GM18868 (cell line): ENCODE measurements around the gene RPL13.

Experiments
- ATAC-seq: cut with Tn5 transposase; IDR thresholded peaks from one replicate; pipeline ENCODE4 v1.9.1; 2021; ENCODE audit warnings: mild to moderate bottlenecking, moderate library complexity; ENCODE audit not compliant: unreplicated experiment

The RPL13 gene

DNA sequence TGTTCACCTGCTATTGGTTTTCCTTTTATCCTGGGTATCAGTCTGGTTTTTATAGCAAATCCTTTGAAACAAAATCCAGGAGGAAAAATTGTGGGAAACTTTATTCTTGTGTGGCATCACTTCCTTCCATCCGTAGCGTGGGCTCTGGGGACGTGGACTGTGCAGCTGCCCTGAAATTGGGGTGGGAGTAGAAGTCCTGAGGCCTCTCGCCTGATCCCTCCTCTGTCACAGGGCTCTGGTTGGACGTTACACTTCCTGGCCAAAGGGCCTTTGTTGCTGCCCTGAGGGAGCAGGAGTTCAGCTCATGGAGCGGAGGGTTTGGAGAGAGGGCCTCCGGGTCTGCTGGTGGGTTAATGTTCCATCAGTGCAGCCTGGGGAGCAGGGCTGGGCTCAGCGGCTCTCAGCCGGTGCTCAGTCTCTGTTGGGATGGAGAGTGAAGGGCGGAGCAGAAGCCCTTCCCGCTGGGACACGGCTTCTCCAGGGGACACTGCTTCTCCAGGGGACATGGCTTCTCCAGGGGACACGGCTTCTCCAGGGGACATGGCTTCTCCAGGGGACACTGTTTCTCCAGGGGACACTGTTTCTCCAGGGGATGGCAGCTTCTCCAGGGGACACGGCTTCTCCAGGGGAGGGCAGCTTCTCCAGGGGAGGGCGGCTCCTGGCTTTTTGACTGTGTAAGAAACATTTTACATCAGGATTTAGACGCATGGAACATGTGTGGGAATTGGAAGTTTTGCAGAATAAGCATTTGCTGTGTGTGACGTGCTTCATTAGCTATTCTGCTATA lies 15.2 kb upstream of the RPL13 start:
- ATAC-seq: no peak

DNA sequence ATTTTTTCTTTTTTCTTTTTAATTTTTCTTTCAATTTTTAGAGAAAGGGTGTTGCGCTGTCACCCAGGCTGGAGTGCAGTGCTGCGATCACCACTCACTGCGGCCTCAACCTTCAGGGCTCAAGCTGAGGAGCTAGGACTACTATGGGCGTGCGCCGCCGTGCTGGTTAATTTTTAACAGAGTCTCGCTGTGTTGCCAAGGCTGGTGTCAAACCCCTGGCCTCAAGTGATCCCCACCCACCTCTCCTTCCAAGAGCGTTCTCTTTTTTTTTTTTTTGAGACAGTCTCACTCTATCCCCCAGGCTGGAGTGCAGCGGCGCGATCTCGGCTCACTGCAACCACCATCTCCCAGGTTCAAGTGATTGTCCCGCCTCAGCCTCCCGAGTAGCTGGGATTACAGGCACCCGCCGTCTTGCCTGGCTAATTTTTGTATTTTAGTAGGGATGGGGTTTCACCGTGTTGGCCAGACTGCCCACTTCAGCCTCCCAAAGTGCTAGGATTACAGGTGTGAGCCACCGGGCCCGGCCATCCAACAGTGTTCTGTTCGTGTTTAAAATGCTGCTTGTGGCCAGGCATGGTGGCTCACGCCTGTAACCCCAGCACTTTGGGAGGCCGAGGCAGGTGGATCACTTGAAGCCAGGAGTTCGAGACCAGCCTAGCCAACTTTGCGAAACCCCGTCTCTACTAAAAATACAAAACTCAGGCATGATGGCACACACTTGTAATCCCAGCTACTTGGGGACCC lies 14.5 kb upstream of the RPL13 start:
- no peak for ATAC-seq

DNA sequence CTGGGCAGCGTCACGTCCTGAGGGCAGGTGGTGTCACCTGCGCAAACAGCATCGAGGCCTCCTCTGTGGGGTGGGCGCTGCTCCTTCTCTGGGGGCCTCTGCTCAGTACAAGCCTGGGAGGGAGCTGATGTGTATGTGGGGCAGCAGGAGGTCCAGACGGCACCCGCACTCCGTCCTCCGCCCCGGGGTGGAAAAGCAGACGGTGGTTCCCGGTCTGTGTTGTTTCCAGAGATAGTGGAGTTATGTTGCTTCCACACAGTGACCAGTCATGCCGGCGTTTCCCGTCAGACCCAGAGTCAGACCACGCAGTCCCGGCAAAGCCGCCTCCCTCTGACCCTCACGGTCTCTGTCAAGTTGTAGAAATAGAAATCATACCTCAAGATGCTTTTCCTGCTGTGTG lies 13.7 kb upstream of the RPL13 start:
- no peak for ATAC-seq

GRCh38 chr16:89547291-89547690 lies 13.2 kb upstream of the RPL13 start:
- ATAC-seq: no peak

GRCh38 chr16:89547860-89548259 lies 12.6 kb upstream of the RPL13 start:
- ATAC-seq: no peak

DNA sequence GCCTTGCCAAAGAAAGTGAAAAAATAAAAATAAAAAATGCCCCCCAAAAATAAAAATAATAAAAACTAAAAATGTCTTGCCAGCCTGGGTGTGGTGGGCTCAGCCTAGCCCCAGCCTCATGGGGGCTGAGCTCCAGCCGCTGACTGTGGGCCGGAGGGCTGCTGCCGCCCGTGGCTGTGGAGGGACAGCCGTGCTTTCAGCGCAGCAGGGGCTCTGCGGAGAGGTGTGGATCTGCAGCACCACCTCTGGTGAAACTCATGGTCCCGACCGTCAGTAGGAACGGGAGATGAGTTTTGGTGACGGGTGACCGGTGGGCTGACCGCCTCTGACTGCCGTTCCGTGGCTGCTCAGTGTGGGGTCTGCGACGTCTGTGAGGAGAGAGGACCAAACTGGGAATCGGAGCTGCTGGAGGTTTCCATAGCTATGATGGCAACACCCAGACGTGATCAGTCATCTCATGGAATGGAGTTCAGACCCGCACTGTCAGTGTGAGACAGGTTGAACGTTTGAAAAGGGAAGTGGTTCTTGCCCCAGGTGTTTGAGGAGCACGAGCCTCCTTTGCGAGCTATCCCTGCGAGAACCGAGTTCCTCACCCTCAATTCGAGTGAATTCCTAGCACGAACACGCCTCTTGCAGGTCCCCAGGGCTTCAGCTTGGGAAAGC lies 12.0 kb upstream of the RPL13 start:
- ATAC-seq: no peak

DNA sequence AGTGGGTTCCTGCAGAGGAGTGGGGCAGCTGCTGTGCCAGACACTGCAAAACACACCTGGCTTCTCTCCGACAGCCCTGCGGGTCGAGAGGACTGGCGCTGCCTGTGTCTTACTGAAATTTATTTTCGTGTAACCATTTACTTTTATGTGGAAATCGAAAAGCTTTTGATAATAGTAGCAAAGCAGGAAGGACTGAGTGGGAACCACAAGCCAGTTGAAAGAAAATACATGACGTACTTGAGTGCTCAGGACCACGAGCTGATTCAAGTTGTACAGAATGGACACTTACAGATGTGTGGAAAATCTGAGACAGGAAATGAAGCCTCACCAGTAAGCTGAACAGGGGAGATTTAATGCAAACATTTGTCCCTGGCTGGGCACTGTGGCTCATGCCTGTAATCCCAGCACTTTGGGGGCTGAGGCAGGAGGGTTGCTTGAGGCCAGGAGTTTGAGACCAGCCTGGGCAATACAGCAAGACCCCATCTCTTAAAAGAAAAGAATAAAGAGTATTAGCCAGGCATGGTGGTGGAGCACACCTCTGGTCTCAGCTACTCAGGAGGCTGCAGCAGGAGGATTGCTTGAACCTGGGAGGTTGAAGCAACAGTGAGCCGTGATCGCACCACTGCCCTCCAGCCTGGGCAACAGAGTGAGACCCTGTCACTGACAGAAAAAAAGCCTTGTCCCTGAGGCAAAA lies 11.3 kb upstream of the RPL13 start:
- ATAC-seq: no peak

GRCh38 chr16:89550421-89551007 lies 10.0 kb upstream of the RPL13 start:
- ATAC-seq: no peak

DNA sequence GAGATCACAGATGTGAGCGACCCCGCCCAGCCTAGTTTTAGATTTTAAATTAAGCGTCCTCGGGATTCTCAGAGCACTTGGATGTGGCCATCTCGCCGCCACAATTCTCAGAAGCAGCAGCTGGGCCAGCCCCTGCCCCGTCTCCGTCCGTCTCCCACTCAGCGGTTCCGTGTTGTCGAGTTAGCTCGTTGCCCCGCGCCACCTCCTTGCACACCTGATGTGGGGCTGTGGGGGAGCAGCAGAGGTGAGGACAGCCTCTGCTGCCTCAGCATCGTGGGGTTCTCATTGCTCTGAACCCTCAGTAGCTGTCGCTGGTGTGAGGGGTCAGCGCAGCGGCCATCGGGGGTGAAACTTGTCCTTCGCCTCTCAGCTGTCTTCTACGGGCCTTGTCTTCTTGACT lies 8.2 kb upstream of the RPL13 start:
- no peak for ATAC-seq

DNA sequence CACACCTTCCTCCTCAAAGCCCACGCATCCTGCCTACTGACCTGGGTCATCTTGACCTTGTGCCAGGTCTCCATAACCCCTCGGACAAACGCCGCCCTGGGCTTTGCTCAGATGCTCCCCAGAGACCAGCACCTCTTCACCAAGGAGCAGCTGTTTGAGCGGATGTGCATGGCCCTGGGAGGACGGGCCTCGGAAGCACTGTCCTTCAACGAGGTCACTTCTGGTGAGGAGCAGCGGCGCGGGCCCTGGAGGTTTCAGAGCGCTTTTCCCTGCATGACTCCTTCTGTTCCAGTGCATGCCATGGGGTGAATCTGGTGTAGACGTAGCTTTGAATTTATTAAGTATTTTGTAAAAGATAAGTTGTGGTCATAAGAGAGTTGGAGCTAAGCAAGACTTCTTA lies 7.6 kb upstream of the RPL13 start:
- no peak for ATAC-seq

- ATAC-seq: no peak
Measured at GRCh38 chr16:89553733-89554132, 6.7 kb upstream of the RPL13 start.

- no peak for ATAC-seq
Measured at GRCh38 chr16:89554343-89554742, 6.1 kb upstream of the RPL13 start.

DNA sequence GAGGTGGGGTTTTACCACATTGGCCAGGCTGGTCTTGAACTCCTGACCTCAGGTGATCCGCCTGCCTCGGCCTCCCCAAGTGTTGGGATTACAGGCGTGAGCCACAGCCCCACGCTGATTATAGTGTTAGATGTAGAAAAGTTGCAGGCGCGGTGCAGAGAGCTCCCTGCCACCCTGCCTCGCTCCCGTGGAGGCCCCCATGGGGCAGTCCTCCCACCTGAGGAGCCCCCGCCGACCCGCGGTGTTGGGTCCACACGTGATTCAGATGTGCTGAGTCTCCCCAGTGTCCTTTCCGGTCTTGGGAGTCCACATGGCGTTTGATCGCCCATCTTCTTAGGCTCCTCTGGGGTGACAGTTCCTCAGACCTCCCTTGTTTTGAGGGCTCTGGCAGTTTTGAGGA lies 5.2 kb upstream of the RPL13 start:
- no peak for ATAC-seq

GRCh38 chr16:89555780-89556179 lies 4.7 kb upstream of the RPL13 start:
- ATAC-seq: no peak

- no peak for ATAC-seq
Measured at GRCh38 chr16:89556750-89557689, 3.5 kb upstream of the RPL13 start.

- no peak for ATAC-seq
Measured at GRCh38 chr16:89557690-89558490, 2.6 kb upstream of the RPL13 start.

GRCh38 chr16:89561142-89561883 lies 831 bp downstream of the RPL13 start:
- ATAC-seq: no peak

GRCh38 chr16:89561884-89562599 lies 1.6 kb downstream of the RPL13 start:
- no peak for ATAC-seq
